Type B pancreatic cell (in vitro differentiated cells): ENCODE results near the gene ETS1. TPM values are rescaled to one million over a fixed set of nuclear protein-coding genes. Genes with fewer than 3 reads are reported as not detected.

ENCODE experiments used
- DNase-seq: peaks from one replicate; pipeline ENCODE4 v3.0.0; 2021; ENCODE audit warnings: mixed read lengths; ENCODE audit not compliant: unreplicated experiment; ENCODE audit errors: extremely low spot score
- H3K27ac Mint-ChIP-seq: 2 replicates; pipeline ENCODE4 v1.8.0; 2021; ENCODE audit warnings: mild to moderate bottlenecking, mixed read lengths
- H3K27me3 Mint-ChIP-seq: 2 replicates; pipeline ENCODE4 v1.8.0; 2021; ENCODE audit warnings: mixed read lengths
- H3K36me3 Mint-ChIP-seq: 2 replicates; pipeline ENCODE4 v1.8.0; 2021; ENCODE audit warnings: mixed read lengths
- H3K4me1 Mint-ChIP-seq: one replicate; pipeline ENCODE4 v1.8.0; 2021; ENCODE audit warnings: mixed read lengths; ENCODE audit not compliant: unreplicated experiment
- H3K4me3 Mint-ChIP-seq: 2 replicates; pipeline ENCODE4 v1.8.0; 2021; ENCODE audit warnings: mild to moderate bottlenecking, mixed read lengths
- H3K9me3 Mint-ChIP-seq: 2 replicates; pipeline ENCODE4 v1.8.0; 2021; ENCODE audit warnings: mixed read lengths
- total RNA-seq: library from RNA; stranded (reverse); gene quantifications from 2 replicates; pipeline ENCODE4 v1.2.1, GENCODE V29; 2021; ENCODE audit warnings: low replicate concordance
- TF ChIP-seq, protein P1 (sequence below): fragments of 200-600 bp; sonication (generic); conservative IDR thresholded peaks from 2 replicates; pipeline ENCODE4 v1.5.0; 2021; ENCODE audit warnings: antibody characterized with exemption, mild to moderate bottlenecking

The ETS1 gene
- total RNA-seq, 1 donor from 2014 or later: 40.6 TPM

DNA sequence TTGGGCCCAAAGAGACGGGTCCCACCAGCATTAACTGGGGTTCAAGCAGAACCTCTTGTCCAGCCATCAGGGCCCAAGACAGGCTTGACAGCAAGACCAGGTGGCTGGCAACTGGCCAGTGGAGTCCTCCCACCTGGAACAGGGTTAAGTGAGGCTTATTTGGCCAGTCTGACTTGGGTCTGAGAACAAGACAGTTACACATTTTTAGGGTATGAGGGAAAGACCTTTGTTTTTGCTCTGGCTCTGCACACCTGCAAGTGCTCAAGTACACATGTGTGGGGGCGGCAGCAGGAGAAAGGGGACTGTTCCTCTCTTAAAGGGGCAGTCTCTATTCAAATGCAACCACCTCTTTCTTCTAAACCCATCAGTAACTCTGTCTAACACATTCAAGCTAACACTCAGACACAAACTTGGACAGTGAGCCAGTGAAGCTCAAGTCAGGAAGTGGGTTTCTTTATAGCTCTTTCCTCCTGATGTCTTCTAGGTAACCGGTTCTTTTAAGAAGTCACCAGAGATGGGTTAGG lies 116.2 kb downstream of the ETS1 start:
- peaks cover 4% of the 10 kb centered on the region for H3K9me3 Mint-ChIP-seq
- H3K36me3 Mint-ChIP-seq: peaks cover 23% of the 10 kb centered on the region
- DNase-seq: no peak
- no peak overlapping the region for H3K27ac Mint-ChIP-seq
- TF ChIP-seq, protein P1, sequence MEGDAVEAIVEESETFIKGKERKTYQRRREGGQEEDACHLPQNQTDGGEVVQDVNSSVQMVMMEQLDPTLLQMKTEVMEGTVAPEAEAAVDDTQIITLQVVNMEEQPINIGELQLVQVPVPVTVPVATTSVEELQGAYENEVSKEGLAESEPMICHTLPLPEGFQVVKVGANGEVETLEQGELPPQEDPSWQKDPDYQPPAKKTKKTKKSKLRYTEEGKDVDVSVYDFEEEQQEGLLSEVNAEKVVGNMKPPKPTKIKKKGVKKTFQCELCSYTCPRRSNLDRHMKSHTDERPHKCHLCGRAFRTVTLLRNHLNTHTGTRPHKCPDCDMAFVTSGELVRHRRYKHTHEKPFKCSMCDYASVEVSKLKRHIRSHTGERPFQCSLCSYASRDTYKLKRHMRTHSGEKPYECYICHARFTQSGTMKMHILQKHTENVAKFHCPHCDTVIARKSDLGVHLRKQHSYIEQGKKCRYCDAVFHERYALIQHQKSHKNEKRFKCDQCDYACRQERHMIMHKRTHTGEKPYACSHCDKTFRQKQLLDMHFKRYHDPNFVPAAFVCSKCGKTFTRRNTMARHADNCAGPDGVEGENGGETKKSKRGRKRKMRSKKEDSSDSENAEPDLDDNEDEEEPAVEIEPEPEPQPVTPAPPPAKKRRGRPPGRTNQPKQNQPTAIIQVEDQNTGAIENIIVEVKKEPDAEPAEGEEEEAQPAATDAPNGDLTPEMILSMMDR: no peak
- peaks cover 30% of the 10 kb centered on the region for H3K4me1 Mint-ChIP-seq
- no peaks in the 10 kb centered on the region for H3K27me3 Mint-ChIP-seq
- no peak overlapping the region for H3K4me3 Mint-ChIP-seq

- Mint-ChIP-seq H3K27ac (no peak overlapping the region), H3K27me3 (no peaks in the 10 kb centered on the region), H3K36me3 (peaks cover 23% of the 10 kb centered on the region), H3K4me1 (peaks cover 24% of the 10 kb centered on the region), H3K4me3 (no peak overlapping the region), H3K9me3 (peaks cover 4% of the 10 kb centered on the region)
- TF ChIP-seq, protein P1: no peak
- DNase-seq: no peak
These were observed 117.3 kb downstream of the ETS1 start for GRCh38 chr11:128470081-128470480.

DNA sequence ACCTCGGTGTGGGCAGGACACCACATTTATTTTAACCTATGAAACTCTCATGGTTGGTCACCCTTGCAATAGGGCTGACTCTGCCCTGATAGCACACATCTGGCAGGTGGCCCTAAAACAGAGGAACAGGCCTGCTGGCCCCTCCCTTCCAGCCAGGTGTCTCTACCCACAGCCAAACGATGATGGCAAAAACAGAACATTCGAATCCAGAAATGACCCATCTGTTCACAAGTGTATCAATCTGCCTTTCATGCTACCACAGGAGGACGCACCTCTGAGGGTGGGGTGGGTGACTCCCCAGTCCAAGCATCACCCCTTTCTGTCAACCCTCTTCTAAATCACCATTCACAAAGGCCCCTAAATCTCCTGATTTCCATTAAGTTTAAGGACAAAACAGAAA lies 118.1 kb downstream of the ETS1 start:
- H3K27me3 Mint-ChIP-seq: no peaks in the 10 kb centered on the region
- no peak overlapping the region for H3K4me3 Mint-ChIP-seq
- H3K4me1 Mint-ChIP-seq: peaks cover 24% of the 10 kb centered on the region
- TF ChIP-seq, protein P1: no peak
- no peak for DNase-seq
- H3K27ac Mint-ChIP-seq: no peak overlapping the region
- peaks cover 23% of the 10 kb centered on the region for H3K36me3 Mint-ChIP-seq
- H3K9me3 Mint-ChIP-seq: peaks cover 4% of the 10 kb centered on the region

DNA sequence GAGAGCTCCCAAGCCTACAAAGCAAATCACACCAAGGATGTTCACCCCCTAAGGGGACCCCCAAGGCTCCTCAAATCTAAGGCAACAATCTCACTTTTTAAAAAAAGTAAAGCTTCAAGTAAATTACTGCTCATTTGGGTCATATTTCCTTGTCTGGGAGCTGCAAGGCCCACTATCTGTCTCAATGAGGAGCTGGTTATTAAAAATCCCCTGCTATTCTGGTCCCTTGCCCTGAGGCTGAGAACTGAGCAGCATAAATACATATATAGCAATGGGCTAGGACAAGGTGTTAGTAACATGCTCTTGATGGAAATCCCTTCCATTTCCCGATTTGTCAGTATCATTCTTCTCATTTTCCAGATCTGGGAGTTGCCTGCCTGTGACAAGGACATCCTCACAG lies 119.2 kb downstream of the ETS1 start:
- Mint-ChIP-seq H3K4me3 (no peak overlapping the region), H3K36me3 (peaks cover 23% of the 10 kb centered on the region), H3K9me3 (peaks cover 4% of the 10 kb centered on the region), H3K4me1 (peaks cover 32% of the 10 kb centered on the region), H3K27me3 (no peaks in the 10 kb centered on the region), H3K27ac (peak overlapping the region; percentile 18)
- DNase-seq: no peak
- TF ChIP-seq, protein P1: no peak

- Mint-ChIP-seq H3K27me3 (no peaks in the 10 kb centered on the region), H3K36me3 (peaks cover 24% of the 10 kb centered on the region), H3K27ac (peak overlapping the region; percentile 75), H3K4me1 (peaks cover 31% of the 10 kb centered on the region), H3K4me3 (no peak overlapping the region), H3K9me3 (peaks cover 4% of the 10 kb centered on the region)
- TF ChIP-seq, protein P1: no peak
- DNase-seq: no peak
These were observed 119.7 kb downstream of the ETS1 start for GRCh38 chr11:128467610-128468041.

- TF ChIP-seq, protein P1: no peak
- H3K4me1 Mint-ChIP-seq: peaks cover 27% of the 10 kb centered on the region
- peak overlapping the region; percentile 75 for H3K27ac Mint-ChIP-seq
- no peak overlapping the region for H3K4me3 Mint-ChIP-seq
- H3K9me3 Mint-ChIP-seq: peaks cover 4% of the 10 kb centered on the region
- no peaks in the 10 kb centered on the region for H3K27me3 Mint-ChIP-seq
- no peak for DNase-seq
- peaks cover 28% of the 10 kb centered on the region for H3K36me3 Mint-ChIP-seq
These were observed 120.3 kb downstream of the ETS1 start for GRCh38 chr11:128467041-128467440.
